Measurements from ENCODE around the gene CCDC194.
"Not testable (repeated sequence)": the region's sequence is repeated elsewhere in the genome, so short reads cannot be mapped to it uniquely, and the experiment has no call there.

The CCDC194 gene

GRCh38 chr19:17379221-17379631 lies 14.8 kb downstream of the CCDC194 start:
- no peak for TF ChIP-seq CTCF (conservative IDR thresholded peaks at IDR 0.05)
- no peak overlapping the region for H3K27ac ChIP-seq

- TF ChIP-seq CTCF (conservative IDR thresholded peaks at IDR 0.05): no peak
These were observed 15.7 kb downstream of the CCDC194 start for GRCh38 chr19:17378271-17378670.

GRCh38 chr19:17376935-17377600 lies 16.9 kb downstream of the CCDC194 start, which contains the start of gene PLVAP:
TSS of gene PLVAP (minus strand) at chr19:17377342. CDS start at chr19:17377288, 54 bp downstream.
- no peak within 1 kb of the TSS for H3K27ac ChIP-seq
- TF ChIP-seq CTCF (conservative IDR thresholded peaks at IDR 0.05): no peak

More at GRCh38 chr19:17378271-17378670, 15.7 kb downstream of the CCDC194 start:
- no peak overlapping the region for H3K27ac ChIP-seq

- H3K27ac ChIP-seq: no peak overlapping the region
- TF ChIP-seq CTCF (conservative IDR thresholded peaks at IDR 0.05): no peak
These were observed 23.9 kb downstream of the CCDC194 start for GRCh38 chr19:17370026-17370587.

- H3K27ac ChIP-seq: no peak overlapping the region
- TF ChIP-seq CTCF (conservative IDR thresholded peaks at IDR 0.05): no peak
These were observed 28.6 kb downstream of the CCDC194 start for GRCh38 chr19:17365361-17365760.

- H3K27ac ChIP-seq: not testable (repeated sequence)
These were observed 30.0 kb downstream of the CCDC194 start for GRCh38 chr19:17363852-17364605.

GRCh38 chr19:17359905-17360800 lies 33.8 kb downstream of the CCDC194 start:
- H3K27ac ChIP-seq: no peak overlapping the region
- no peak for TF ChIP-seq CTCF (conservative IDR thresholded peaks at IDR 0.05)

All from VCaP (cell line).